C4-2B (cell line): Measurements from ENCODE around the gene DPM2.

Source experiments
- CTCF ChIP-seq: fragments of 450-650 bp; conservative IDR thresholded peaks from 2 replicates; pipeline ENCODE4 v1.5.1; 2017; ENCODE audit warnings: mild to moderate bottlenecking
- ZFX ChIP-seq: fragments of 450-650 bp; IDR thresholded peaks from 2 replicates; pipeline ENCODE4 v1.6.1; 2017

- TF ChIP-seq CTCF (no peak), ZFX (no peak)
These were observed 38.0 kb upstream of the DPM2 start for GRCh38 chr9:127975376-127976315.
